Caco-2 (cell line): ENCODE data around the gene FAT1. TPM values are rescaled to one million over a fixed set of nuclear protein-coding genes. Genes with fewer than 3 reads are reported as not detected.
A peak's percentile ranks its signal among the peaks of the same experiment; 100 is the strongest.

ENCODE experiments used
- BruUV-seq: library from RNA; stranded (reverse); fragments of 400-500 nt; replicated peaks from 2 replicates; lab custom pipeline; 2021; lab: Mats Ljungman, UMichigan
- CTCF ChIA-PET: fragments of 300-600 bp; sonication (Branson Sonifier 250); formaldehyde crosslinking; loops from one replicate; lab custom pipeline; 2022; ENCODE audit warnings: antibody characterized with exemption; lab: Charles Lee
- POLR2A ChIA-PET: fragments of 300-600 bp; sonication (Branson Sonifier 250); formaldehyde crosslinking; loops from one replicate; lab custom pipeline; 2022; ENCODE audit warnings: antibody characterized with exemption; lab: Charles Lee
- DNase-seq, 2 experiments: peaks; one replicate each; pipeline versions ENCODE4 v3.0.0 to v3.0.0-alpha.2; 2020 to 2022
- H3K27me3 ChIP-seq: replicated peaks from 2 replicates; pipeline ENCODE4 v1.6.0; 2011; ENCODE audit warnings: low read length; ENCODE audit not compliant: control insufficient read depth, insufficient read depth
- H3K36me3 ChIP-seq: 2 replicates; pipeline ENCODE4 v1.5.1; 2011; ENCODE audit warnings: low read length; ENCODE audit not compliant: control insufficient read depth, insufficient read depth
- H3K4me1 ChIP-seq: fragments of 250-450 bp; sonication (Bioruptor Pico); 2 replicates; pipeline ENCODE4 v1.5.1; 2020; ENCODE audit warnings: mild to moderate bottlenecking
- H3K4me3 ChIP-seq: 2 replicates; pipeline ENCODE4 v1.5.1; 2011; ENCODE audit warnings: low read depth, mild to moderate bottlenecking, control low read depth, low read length
- H3K9me3 ChIP-seq: fragments of 250-450 bp; sonication (Bioruptor Pico); 2 replicates; pipeline ENCODE4 v1.5.1; 2020; ENCODE audit warnings: mild to moderate bottlenecking, moderate library complexity
- H3K27ac Mint-ChIP-seq: one replicate; pipeline ENCODE4 v1.8.0; 2022; ENCODE audit warnings: mixed read lengths; ENCODE audit not compliant: unreplicated experiment
- H3K27me3 Mint-ChIP-seq: one replicate; pipeline ENCODE4 v1.8.0; 2022; ENCODE audit warnings: mixed read lengths; ENCODE audit not compliant: insufficient read depth, unreplicated experiment
- H3K36me3 Mint-ChIP-seq: one replicate; pipeline ENCODE4 v1.8.0; 2022; ENCODE audit warnings: mild to moderate bottlenecking, mixed read lengths; ENCODE audit not compliant: insufficient read depth, unreplicated experiment
- H3K4me1 Mint-ChIP-seq: one replicate; pipeline ENCODE4 v1.8.0; 2022; ENCODE audit warnings: low read depth, mixed read lengths; ENCODE audit not compliant: unreplicated experiment
- H3K4me3 Mint-ChIP-seq: one replicate; pipeline ENCODE4 v1.8.0; 2022; ENCODE audit warnings: mild to moderate bottlenecking, moderate library complexity, mixed read lengths; ENCODE audit not compliant: unreplicated experiment
- H3K9me3 Mint-ChIP-seq: one replicate; pipeline ENCODE4 v1.8.0; 2022; ENCODE audit warnings: mixed read lengths; ENCODE audit not compliant: unreplicated experiment
- CTCF ChIP-seq, 2 experiments: fragments of 200-600 bp in 1 of 2; IDR thresholded peaks; 1 replicate in 1 of 2; 2 replicates in 1 of 2; pipeline versions ENCODE4 v1.5.1 to v1.8.0; 2011 to 2022; ENCODE audit warnings: antibody characterized with exemption in 1 of 2, control low read depth in 1 of 2, inconsistent platforms in 1 of 2, low read depth in 1 of 2, low read length in 1 of 2, mild to moderate bottlenecking in 1 of 2, moderate library complexity in 1 of 2; ENCODE audit not compliant: insufficient read depth in 1 of 2, severe bottlenecking in 1 of 2, unreplicated experiment in 1 of 2
- intact Hi-C: fragments of 100-400 bp; cut with micrococcal nuclease; formaldehyde crosslinking; loops from one replicate; pipeline ENCODE4 v1.10.0; 2022; ENCODE audit not compliant: unreplicated experiment
- total RNA-seq: library from RNA; stranded (reverse); gene quantifications from 2 replicates; pipeline ENCODE4 v1.2.3, GENCODE V29; 2022

The FAT1 gene
- total RNA-seq, 1 experiment from 2014 or later, result 135 TPM

GRCh38 chr4:186537843-186538521 is 185.7 kb downstream of the FAT1 start:
- CTCF ChIA-PET, result interaction anchor here (0.9 kb wide), 1 partner anchor 33 kb away, joined by 3 read pairs; no protein-coding TSS in a partner anchor
- Histone ChIP-seq H3K4me1 (no peaks in the 10 kb centered on the region), H3K27me3 (no peaks in the 10 kb centered on the region), H3K36me3 (no peaks in the 10 kb centered on the region), H3K9me3 (no peaks in the 10 kb centered on the region), H3K4me3 (no peak overlapping the region)
- no peak for TF ChIP-seq CTCF (IDR thresholded peaks at IDR 0.05; ENCODE audit: insufficient read depth in 1 of 2, low read depth in 1 of 2, low read length in 1 of 2, severe bottlenecking in 1 of 2, unreplicated experiment in 1 of 2)
- H3K4me3 Mint-ChIP-seq, result peak overlapping the region; percentile 32
- no peaks in the 10 kb centered on the region for H3K4me1 Mint-ChIP-seq
- BruUV-seq, result no TSS peak
- intact Hi-C loops, result no loop called here
- no peak overlapping the region for H3K27ac Mint-ChIP-seq
- no peaks in the 10 kb centered on the region for H3K27me3 Mint-ChIP-seq
- no peaks in the 10 kb centered on the region for H3K36me3 Mint-ChIP-seq
- no peaks in the 10 kb centered on the region for H3K9me3 Mint-ChIP-seq
- DNase-seq, result no peak
- POLR2A ChIA-PET, result no interaction called here

Other genes starting within 250 kb of the FAT1 start
- gene MTNR1A, start 168.3 kb downstream of the FAT1 start, total RNA-seq, result not detected in 2 replicates